Subcutaneous preadipocyte (primary cell): ENCODE data around the gene CINP. TPM values are rescaled to one million over a fixed set of nuclear protein-coding genes. Genes with fewer than 3 reads are reported as not detected.

Source experiments
- total RNA-seq: library from RNA; depleted of rRNA; stranded (reverse); fragments of >200 nt; gene quantifications from 2 replicates; pipeline ENCODE4 v1.2.3, GENCODE V29; 2012

CINP gene
- total RNA-seq, result 54.7 and 74.2 TPM in 2 replicates

DNA sequence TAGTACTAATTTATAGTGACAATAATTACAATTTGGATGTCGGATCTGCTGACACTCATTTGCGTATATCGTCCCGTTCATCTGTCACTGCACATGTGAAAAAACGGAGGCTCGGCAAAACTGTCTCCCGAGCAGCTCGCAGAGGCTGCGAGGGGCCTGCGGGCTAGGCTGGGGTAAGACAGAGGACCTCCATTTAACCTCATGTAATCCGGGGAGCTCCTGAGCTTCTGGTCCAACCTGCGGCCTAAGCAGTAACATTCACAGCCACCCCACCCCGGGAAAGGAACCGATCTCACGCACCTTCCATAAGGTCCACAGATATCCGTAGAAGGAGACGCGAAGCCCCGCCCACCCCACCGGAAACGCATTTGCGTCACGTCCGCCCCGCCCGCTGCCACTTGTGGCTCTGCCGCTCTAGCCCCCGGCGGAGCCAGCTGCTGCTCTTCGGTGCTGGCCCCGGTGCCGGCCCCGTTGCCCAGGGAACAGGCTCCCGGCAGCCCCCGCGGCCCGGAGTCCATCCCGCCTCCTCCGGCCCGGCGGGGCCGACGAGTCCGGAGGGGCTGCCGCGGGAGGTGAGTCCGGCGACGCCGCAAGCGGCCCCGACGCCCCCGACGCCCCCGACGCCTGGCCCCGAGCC is at the start of gene CINP, which contains the start of gene TECPR2:
Gene CINP, minus strand, starts transcription at position 346 of the 637 bp plus-strand sequence. Its CDS starts 39 bp downstream, at position 307.
Gene TECPR2, plus strand, starts transcription at position 397 of the 637 bp plus-strand sequence. CDS start 13,781 bp downstream, outside the sequence.

GRCh38 chr14:102319351-102320032 is 43.2 kb downstream of the CINP start, which contains the start of gene ZNF839:
Gene ZNF839 (plus strand): TSS chr14:102319746. CDS start chr14:102319766, 20 bp downstream.

GRCh38 chr14:102304611-102305506 is 57.8 kb downstream of the CINP start, which contains the start of gene MOK:
Gene MOK (minus strand): TSS chr14:102305164. CDS start chr14:102304968, 196 bp downstream.

Other genes with a start within 250 kb of the CINP start
- 11.0 and 17.8 TPM in 2 replicates for gene WDR20, start 223.0 kb downstream of the CINP start, total RNA-seq
- gene MOK, start 57.7 kb downstream of the CINP start, total RNA-seq, result 15.1 and 22.9 TPM in 2 replicates
- gene ZNF839, start 43.1 kb downstream of the CINP start, total RNA-seq, result 6.6 and 10.4 TPM in 2 replicates
- gene TECPR2, start 51 bp upstream of the CINP start, total RNA-seq, result 11.0 and 13.9 TPM in 2 replicates
- 17.6 and 17.8 TPM in 2 replicates for gene ANKRD9, start 146.9 kb upstream of the CINP start, total RNA-seq
- gene RCOR1, start 229.8 kb upstream of the CINP start, total RNA-seq, result 11.8 and 18.6 TPM in 2 replicates